Neuronal stem cell (in vitro differentiated cells): ENCODE data around the gene GARNL3.

Experiments
- DNase-seq: peaks from one replicate; pipeline ENCODE4 v3.0.0-alpha.2; 2013; ENCODE audit warnings: low spot score
- H2AFZ ChIP-seq: one replicate; pipeline ENCODE4 v1.6.1; 2013; ENCODE audit warnings: mild to moderate bottlenecking, low read length, inconsistent platforms
- H2AK5ac ChIP-seq: 2 replicates; pipeline ENCODE4 v1.6.1; 2013; ENCODE audit warnings: low read depth, mild to moderate bottlenecking, inconsistent platforms, low read length, moderate library complexity, mixed read lengths
- H2BK120ac ChIP-seq: 2 replicates; pipeline ENCODE4 v1.6.1; 2013; ENCODE audit warnings: low read depth, mild to moderate bottlenecking, inconsistent platforms, low read length, moderate library complexity, mixed read lengths
- H2BK12ac ChIP-seq: one replicate; pipeline ENCODE4 v1.6.1; 2013; ENCODE audit warnings: low read length, inconsistent platforms
- H2BK15ac ChIP-seq: 2 replicates; pipeline ENCODE4 v1.6.1; 2013; ENCODE audit warnings: mild to moderate bottlenecking, low read length, inconsistent platforms, mixed read lengths
- H2BK5ac ChIP-seq: one replicate; pipeline ENCODE4 v1.6.1; 2013; ENCODE audit warnings: inconsistent platforms, mild to moderate bottlenecking, low read length, moderate library complexity
- H3K14ac ChIP-seq: one replicate; pipeline ENCODE4 v1.6.1; 2013; ENCODE audit warnings: low read length, inconsistent platforms
- H3K18ac ChIP-seq: 2 replicates; pipeline ENCODE4 v1.6.1; 2013; ENCODE audit warnings: low read length, inconsistent platforms
- H3K23ac ChIP-seq: 2 replicates; pipeline ENCODE4 v1.6.1; 2013; ENCODE audit warnings: low read depth, mild to moderate bottlenecking, mixed read lengths, low read length, inconsistent platforms; ENCODE audit not compliant: poor library complexity
- H3K27ac ChIP-seq: replicated peaks from 3 replicates; pipeline ENCODE4 v1.5.1; 2013; ENCODE audit warnings: low read length, inconsistent platforms
- H3K27me3 ChIP-seq, 3 experiments: 2 replicates each; pipeline ENCODE4 v1.6.1; 2013; ENCODE audit warnings: low read length in 3 of 3, mild to moderate bottlenecking in 2 of 3, inconsistent platforms in 1 of 3, low read depth in 1 of 3, mixed read lengths in 1 of 3, moderate library complexity in 1 of 3; ENCODE audit not compliant: control insufficient read depth in 3 of 3, insufficient read depth in 3 of 3
- H3K36me3 ChIP-seq, 2 donors: replicated peaks in 1 of 2; 2 replicates each; pipeline ENCODE4 v1.6.1; 2013; ENCODE audit warnings: low read length in 2 of 2; ENCODE audit not compliant: control insufficient read depth in 2 of 2, insufficient read depth in 2 of 2
- H3K4ac ChIP-seq: 2 replicates; pipeline ENCODE4 v1.6.1; 2013; ENCODE audit warnings: inconsistent platforms, mild to moderate bottlenecking, low read length, moderate library complexity
- H3K4me1 ChIP-seq, 2 donors: 1 replicate in 1 of 2; 2 replicates in 1 of 2; pipeline ENCODE4 v1.6.1; 2013; ENCODE audit warnings: low read length in 2 of 2, low read depth in 1 of 2; ENCODE audit not compliant: control insufficient read depth in 2 of 2, insufficient read depth in 1 of 2
- H3K4me2 ChIP-seq: one replicate; pipeline ENCODE4 v1.6.1; 2013; ENCODE audit warnings: mild to moderate bottlenecking, low read length, inconsistent platforms; ENCODE audit not compliant: insufficient read depth, poor library complexity, severe bottlenecking
- H3K4me3 ChIP-seq, 2 donors: 2 replicates each; pipeline ENCODE4 v1.5.1; 2013; ENCODE audit warnings: low read length in 2 of 2, mild to moderate bottlenecking in 2 of 2, inconsistent platforms in 1 of 2, moderate library complexity in 1 of 2
- H3K79me1 ChIP-seq: one replicate; pipeline ENCODE4 v1.6.1; 2013; ENCODE audit warnings: low read depth, mild to moderate bottlenecking, inconsistent platforms, low read length, moderate library complexity
- H3K9ac ChIP-seq: one replicate; pipeline ENCODE4 v1.6.1; 2013; ENCODE audit warnings: mild to moderate bottlenecking, low read depth, low read length, inconsistent platforms; ENCODE audit not compliant: poor library complexity
- H3K9me3 ChIP-seq, 2 donors: replicated peaks in 1 of 2; 2 replicates each; pipeline versions ENCODE3 to v1.6.1; 2013; ENCODE audit warnings: low read length in 2 of 2, mild to moderate bottlenecking in 2 of 2, inconsistent platforms in 1 of 2, low read depth in 1 of 2, mixed read lengths in 1 of 2, moderate library complexity in 1 of 2; ENCODE audit not compliant: control insufficient read depth in 2 of 2, insufficient read depth in 1 of 2
- H4K8ac ChIP-seq: one replicate; pipeline ENCODE4 v1.6.1; 2013; ENCODE audit warnings: low read depth, mild to moderate bottlenecking, inconsistent platforms, low read length, moderate library complexity
- H4K91ac ChIP-seq: one replicate; pipeline ENCODE4 v1.6.1; 2013; ENCODE audit warnings: low read length, low read depth, mild to moderate bottlenecking, inconsistent platforms; ENCODE audit not compliant: poor library complexity
- WGBS, 2 donors: extraction: QIAGEN DNeasy Blood & Tissue Kit; methylation state at CpG; one replicate each; pipeline ENCODE4 v1.1.7; 2013; ENCODE audit warnings: missing lambda C conversion rate in 2 of 2, mixed read lengths in 1 of 2; ENCODE audit not compliant: insufficient read length in 2 of 2, insufficient replicate concordance in 1 of 2; ENCODE audit errors: extremely low coverage in 2 of 2; 5-methylcytosine and 5-hydroxymethylcytosine counted together

Gene GARNL3

GRCh38 chr9:127323393-127323792 lies 58.8 kb downstream of the GARNL3 start:
- peaks cover 0 to 16% of the 10 kb centered on the region in 2 donors for H3K36me3 ChIP-seq
- H3K4me1 ChIP-seq = no peaks in the 10 kb centered on the region
- H3K79me1 ChIP-seq = no peaks in the 10 kb centered on the region
- no peak overlapping the region for H3K27ac ChIP-seq
- H3K9ac ChIP-seq = no peak overlapping the region
- no CpG with 5 or more reads among the region's 5 CpGs for WGBS, 2 donors
- no peak overlapping the region for H3K4me2 ChIP-seq
- H3K18ac ChIP-seq = no peak overlapping the region
- no peak overlapping the region for H2BK15ac ChIP-seq
- no peak overlapping the region for H2AFZ ChIP-seq
- no peaks in the 10 kb centered on the region for H3K27me3 ChIP-seq
- no peak overlapping the region for H2BK5ac ChIP-seq
- no peak for DNase-seq
- H3K4me3 ChIP-seq = no peak overlapping the region
- no peak overlapping the region for H2BK12ac ChIP-seq
- H4K91ac ChIP-seq = no peak overlapping the region
- H3K23ac ChIP-seq = no peak overlapping the region
- no peak overlapping the region for H4K8ac ChIP-seq
- no peak overlapping the region for H2BK120ac ChIP-seq
- H3K9me3 ChIP-seq = no peaks in the 10 kb centered on the region
- no peak overlapping the region for H3K14ac ChIP-seq
- H2AK5ac ChIP-seq = no peak overlapping the region
- H3K4ac ChIP-seq = no peak overlapping the region

GRCh38 chr9:127330501-127330900 lies 65.9 kb downstream of the GARNL3 start:
- H2BK5ac ChIP-seq = no peak overlapping the region
- H3K4me3 ChIP-seq = no peak overlapping the region
- no peak overlapping the region for H2BK15ac ChIP-seq
- no peaks in the 10 kb centered on the region for H3K4me1 ChIP-seq
- no peaks in the 10 kb centered on the region for H3K27me3 ChIP-seq
- H3K79me1 ChIP-seq = no peaks in the 10 kb centered on the region
- no peak overlapping the region for H2AK5ac ChIP-seq
- H4K8ac ChIP-seq = no peak overlapping the region
- H3K23ac ChIP-seq = no peak overlapping the region
- DNase-seq = no peak
- H3K36me3 ChIP-seq = peaks cover 0 to 16% of the 10 kb centered on the region in 2 donors
- H3K9me3 ChIP-seq = no peaks in the 10 kb centered on the region
- H3K18ac ChIP-seq = no peak overlapping the region
- no peak overlapping the region for H3K27ac ChIP-seq
- no peak overlapping the region for H3K4me2 ChIP-seq
- H2BK12ac ChIP-seq = no peak overlapping the region
- H2BK120ac ChIP-seq = no peak overlapping the region
- H3K9ac ChIP-seq = no peak overlapping the region
- no peak overlapping the region for H3K4ac ChIP-seq
- WGBS, 2 donors = no CpG with 5 or more reads among the region's 5 CpGs
- H2AFZ ChIP-seq = no peak overlapping the region
- no peak overlapping the region for H4K91ac ChIP-seq
- H3K14ac ChIP-seq = no peak overlapping the region

GRCh38 chr9:127333221-127334064 lies 68.9 kb downstream of the GARNL3 start:
- Histone ChIP-seq H4K91ac (no peak overlapping the region), H3K18ac (no peak overlapping the region), H3K4ac (no peak overlapping the region), H3K27me3 (no peaks in the 10 kb centered on the region), H3K4me2 (no peak overlapping the region), H2BK120ac (no peak overlapping the region), H3K4me1 (no peaks in the 10 kb centered on the region), H2AK5ac (no peak overlapping the region), H3K79me1 (no peaks in the 10 kb centered on the region), H2BK12ac (no peak overlapping the region), H2BK5ac (no peak overlapping the region), H3K36me3 (peaks cover 0 to 19% of the 10 kb centered on the region in 2 donors), H3K9ac (no peak overlapping the region), H3K9me3 (no peaks in the 10 kb centered on the region), H2BK15ac (no peak overlapping the region), H3K23ac (no peak overlapping the region), H3K14ac (no peak overlapping the region), H3K27ac (no peak overlapping the region), H2AFZ (no peak overlapping the region), H3K4me3 (no peak overlapping the region), H4K8ac (no peak overlapping the region)
- no CpG with 5 or more reads among the region's 5 CpGs for WGBS, 2 donors
- DNase-seq = no peak

GRCh38 chr9:127334725-127335124 lies 70.2 kb downstream of the GARNL3 start:
- Histone ChIP-seq H2BK5ac (no peak overlapping the region), H2BK120ac (no peak overlapping the region), H2AFZ (no peak overlapping the region), H2BK12ac (no peak overlapping the region), H3K27me3 (no peaks in the 10 kb centered on the region), H4K91ac (no peak overlapping the region), H3K14ac (no peak overlapping the region), H3K4me1 (no peaks in the 10 kb centered on the region), H3K18ac (no peak overlapping the region), H3K36me3 (peaks cover 0 to 25% of the 10 kb centered on the region in 2 donors), H4K8ac (no peak overlapping the region), H3K79me1 (no peaks in the 10 kb centered on the region), H3K9ac (no peak overlapping the region), H3K4me2 (no peak overlapping the region), H3K9me3 (no peaks in the 10 kb centered on the region), H3K4me3 (no peak overlapping the region), H3K27ac (no peak overlapping the region), H2AK5ac (no peak overlapping the region), H3K4ac (no peak overlapping the region), H3K23ac (no peak overlapping the region), H2BK15ac (no peak overlapping the region)
- no peak for DNase-seq
- no CpG with 5 or more reads among the region's 2 CpGs for WGBS, 2 donors
